ENCODE results near the gene BICDL1. TPM values are rescaled to one million over a fixed set of nuclear protein-coding genes. Genes with fewer than 3 reads are reported as not detected.
"Not testable (repeated sequence)": the region's sequence is repeated elsewhere in the genome, so short reads cannot be mapped to it uniquely, and the experiment has no call there.

The BICDL1 gene
- total and polyA plus RNA-seq, 5 donors from 2014 or later = 0.93 to 134 (median 1.6) TPM

DNA sequence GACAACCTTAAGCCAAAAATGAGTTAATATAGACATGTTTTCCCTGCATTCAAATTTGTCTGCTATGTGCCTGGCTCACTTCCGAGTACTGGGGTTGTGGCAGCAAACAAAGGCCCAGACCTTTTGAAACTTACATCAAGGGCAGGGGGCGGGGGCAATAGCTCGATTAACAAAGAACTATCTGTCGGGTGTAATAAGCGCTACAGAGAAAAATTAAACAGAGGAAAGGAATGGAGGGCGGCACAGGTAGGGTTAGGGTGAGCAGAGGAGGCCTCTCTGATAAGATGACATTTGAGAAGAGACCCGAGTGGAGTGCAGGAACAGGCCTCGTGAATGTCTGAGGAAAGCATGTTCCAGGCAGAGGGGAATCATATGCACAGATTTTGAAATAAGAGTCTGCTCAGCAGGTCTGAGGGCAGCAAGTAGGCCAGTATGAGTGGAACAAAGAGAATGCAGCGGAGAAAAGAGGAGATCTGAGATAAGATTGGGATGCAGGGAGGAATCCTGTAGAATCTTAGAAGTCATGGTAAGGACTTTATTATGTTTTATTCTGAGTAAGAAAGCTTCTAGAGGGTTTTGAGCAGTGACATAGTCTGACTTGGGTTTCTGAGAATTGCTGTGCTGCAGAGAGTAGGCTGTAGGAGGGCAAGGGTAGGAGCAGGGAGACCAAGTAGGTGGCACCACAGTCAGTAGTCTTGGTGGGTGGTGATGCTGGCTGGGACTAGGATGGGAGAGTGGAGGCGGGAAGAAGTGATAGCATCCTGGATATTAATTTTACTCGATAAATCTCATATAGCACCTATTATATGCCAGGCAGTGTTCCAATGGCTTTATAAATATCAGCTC lies 52.6 kb downstream of the BICDL1 start:
- no peaks in the 10 kb centered on the region for H3K36me3 ChIP-seq (ENCODE audit: control insufficient read depth, insufficient read depth, low read length)
- Mint-ChIP-seq H3K27ac (peak overlapping the region; percentile 79 to 88 (median 85)), H3K27me3 (no peaks in the 10 kb centered on the region), H3K4me1 (peaks cover 6 to 24% (median 21%) of the 10 kb centered on the region in 4 donors), H3K9me3 (peaks cover 0 to 1% (median 0%) of the 10 kb centered on the region in 7 donors), H3K36me3 (peaks cover 8% of the 10 kb centered on the region), H3K4me3 (peak overlapping the region in 3 of 4 donors; percentile 1 to 56 (median 3))
- DNase-seq = peak; percentile 33 to 54 (median 38)
- no peak overlapping the region for H3K4me3 ChIP-seq (ENCODE audit: low read depth, low read length)
- H3K27me3 ChIP-seq (ENCODE audit: control insufficient read depth, insufficient read depth, low read length) = no peaks in the 10 kb centered on the region
- peak overlapping the region; percentile 43 for H3K27ac ChIP-seq (ENCODE audit: insufficient read depth, low read length, poor library complexity, severe bottlenecking)
- peak; percentile 67 to 70 for ATAC-seq (ENCODE audit: low read depth in 2 of 2)
- peaks cover 7% of the 10 kb centered on the region for H3K4me1 ChIP-seq (ENCODE audit: control insufficient read depth, insufficient read depth, low read length, poor library complexity, severe bottlenecking)
- H3K9me3 ChIP-seq (ENCODE audit: control insufficient read depth in 2 of 2, low read length in 2 of 2) = no peaks in the 10 kb centered on the region

DNA sequence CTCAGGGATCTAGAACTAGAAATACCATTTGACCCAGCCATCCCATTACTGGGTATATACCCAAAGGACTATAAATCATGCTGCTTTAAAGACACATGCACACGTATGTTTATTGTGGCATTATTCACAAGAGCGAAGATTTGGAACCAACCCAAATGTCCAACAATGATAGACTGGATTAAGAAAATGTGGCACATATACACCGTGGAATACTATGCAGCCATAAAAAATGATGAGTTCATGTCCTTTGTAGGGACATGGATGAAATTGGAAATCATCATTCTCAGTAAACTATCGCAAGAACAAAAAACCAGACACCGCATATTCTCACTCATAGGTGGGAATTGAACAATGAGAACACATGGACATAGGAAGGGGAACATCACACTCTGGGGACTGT lies 56.3 kb downstream of the BICDL1 start:
- not testable (repeated sequence) for H3K27me3 ChIP-seq (ENCODE audit: control insufficient read depth, insufficient read depth, low read length); H3K36me3 ChIP-seq (ENCODE audit: control insufficient read depth, insufficient read depth, low read length); H3K36me3 Mint-ChIP-seq; ATAC-seq (ENCODE audit: low read depth in 2 of 2); H3K27me3 Mint-ChIP-seq; H3K27ac ChIP-seq (ENCODE audit: insufficient read depth, low read length, poor library complexity, severe bottlenecking); H3K9me3 Mint-ChIP-seq; H3K9me3 ChIP-seq (ENCODE audit: control insufficient read depth in 2 of 2, low read length in 2 of 2); H3K27ac Mint-ChIP-seq; H3K4me3 Mint-ChIP-seq; H3K4me1 ChIP-seq (ENCODE audit: control insufficient read depth, insufficient read depth, low read length, poor library complexity, severe bottlenecking); H3K4me3 ChIP-seq (ENCODE audit: low read depth, low read length); DNase-seq
- H3K4me1 Mint-ChIP-seq = peaks cover 23 to 40% (median 32%) of the 10 kb centered on the region in 4 donors

DNA sequence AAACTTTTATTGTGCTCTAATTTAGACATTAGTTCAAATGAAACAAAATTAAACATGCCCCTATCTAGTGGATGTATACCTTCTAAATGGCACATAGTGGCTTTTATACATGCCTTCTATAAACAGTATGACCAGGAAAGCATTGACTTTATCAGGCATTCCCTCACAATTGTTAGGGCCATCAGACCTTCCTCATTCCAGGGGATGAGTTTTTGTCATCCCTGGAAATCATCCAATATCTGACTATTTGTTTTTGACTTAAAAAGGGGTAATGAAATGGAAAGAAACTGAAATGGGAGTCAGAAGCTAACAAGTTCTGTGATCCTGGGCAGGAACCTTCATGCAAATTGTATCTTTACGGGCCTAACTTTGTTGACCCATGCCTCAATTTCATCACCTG lies 58.0 kb downstream of the BICDL1 start:
- no peaks in the 10 kb centered on the region for H3K27me3 Mint-ChIP-seq

DNA sequence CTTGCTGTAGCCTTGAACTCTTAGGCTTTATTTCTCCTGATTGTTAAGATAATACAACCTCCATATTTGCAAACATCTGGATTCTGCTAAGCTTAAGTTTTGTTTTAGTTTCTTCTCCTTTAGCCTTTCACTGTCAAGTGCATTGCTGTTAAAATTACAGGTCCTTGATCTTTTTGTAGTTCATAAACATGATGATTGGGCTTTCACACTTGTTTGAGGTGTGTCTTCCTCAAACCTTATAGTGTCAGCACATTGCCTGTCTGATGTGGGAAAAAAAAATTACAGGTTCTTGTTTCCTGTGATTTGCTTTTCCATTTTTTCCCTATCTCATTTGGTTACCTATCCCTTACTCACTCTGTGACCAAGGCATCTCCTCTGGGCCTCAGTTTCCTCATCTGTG lies 59.2 kb downstream of the BICDL1 start:
- DNase-seq = no peak
- peaks cover 16 to 29% (median 28%) of the 10 kb centered on the region in 4 donors for H3K4me1 Mint-ChIP-seq

More for the DNA sequence above, 58.0 kb downstream of the BICDL1 start:
- Histone ChIP-seq H3K27ac (ENCODE audit: insufficient read depth, low read length, poor library complexity, severe bottlenecking) (no peak overlapping the region), H3K4me1 (ENCODE audit: control insufficient read depth, insufficient read depth, low read length, poor library complexity, severe bottlenecking) (no peaks in the 10 kb centered on the region), H3K9me3 (ENCODE audit: control insufficient read depth in 2 of 2, low read length in 2 of 2) (no peaks in the 10 kb centered on the region), H3K27me3 (ENCODE audit: control insufficient read depth, insufficient read depth, low read length) (no peaks in the 10 kb centered on the region), H3K36me3 (ENCODE audit: control insufficient read depth, insufficient read depth, low read length) (no peaks in the 10 kb centered on the region), H3K4me3 (ENCODE audit: low read depth, low read length) (no peak overlapping the region)
- Mint-ChIP-seq H3K4me3 (no peak overlapping the region), H3K9me3 (no peaks in the 10 kb centered on the region), H3K4me1 (peaks cover 14 to 28% (median 26%) of the 10 kb centered on the region in 4 donors), H3K36me3 (peaks cover under 1% of the 10 kb centered on the region), H3K27ac (peak overlapping the region in 2 of 3 donors; percentile 44 to 57)
- ATAC-seq (ENCODE audit: low read depth in 2 of 2) (no peak), DNase-seq (no peak)

DNA sequence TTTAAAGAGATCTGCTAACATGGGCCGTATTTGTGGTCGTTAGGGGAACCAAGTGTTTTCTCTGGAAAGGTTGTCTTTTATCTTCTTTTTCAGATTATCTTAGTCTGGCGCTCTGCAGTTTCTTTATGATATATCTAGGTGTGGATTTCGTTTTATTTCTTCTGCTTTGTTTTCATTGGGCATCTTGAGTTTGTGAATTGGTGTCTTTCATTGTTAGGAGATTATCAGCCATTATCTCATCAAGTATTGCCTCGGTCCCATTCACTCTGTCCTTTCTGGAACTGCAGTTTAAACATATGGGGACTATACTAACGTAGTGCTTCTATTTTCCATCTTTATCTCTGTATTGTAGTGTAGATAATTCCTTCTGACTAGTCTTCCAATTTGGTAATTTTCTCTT lies 60.4 kb downstream of the BICDL1 start:
- H3K4me1 Mint-ChIP-seq = peaks cover 16 to 35% (median 29%) of the 10 kb centered on the region in 4 donors
- H3K9me3 Mint-ChIP-seq = no peaks in the 10 kb centered on the region
- no peaks in the 10 kb centered on the region for H3K27me3 ChIP-seq (ENCODE audit: control insufficient read depth, insufficient read depth, low read length)
- H3K4me3 ChIP-seq (ENCODE audit: low read depth, low read length) = no peak overlapping the region
- H3K4me3 Mint-ChIP-seq = no peak overlapping the region
- H3K27me3 Mint-ChIP-seq = no peaks in the 10 kb centered on the region
- no peaks in the 10 kb centered on the region for H3K4me1 ChIP-seq (ENCODE audit: control insufficient read depth, insufficient read depth, low read length, poor library complexity, severe bottlenecking)
- H3K27ac Mint-ChIP-seq = peak overlapping the region in 2 of 3 donors; percentile 14 to 21
- no peak for DNase-seq
- H3K27ac ChIP-seq (ENCODE audit: insufficient read depth, low read length, poor library complexity, severe bottlenecking) = no peak overlapping the region
- no peaks in the 10 kb centered on the region for H3K36me3 ChIP-seq (ENCODE audit: control insufficient read depth, insufficient read depth, low read length)
- ATAC-seq (ENCODE audit: low read depth in 2 of 2) = no peak
- H3K36me3 Mint-ChIP-seq = peaks cover 10% of the 10 kb centered on the region
- H3K9me3 ChIP-seq (ENCODE audit: control insufficient read depth in 2 of 2, low read length in 2 of 2) = no peaks in the 10 kb centered on the region

More for the DNA sequence above, 59.2 kb downstream of the BICDL1 start:
- Mint-ChIP-seq H3K9me3 (no peaks in the 10 kb centered on the region), H3K4me3 (no peak overlapping the region), H3K36me3 (peaks cover 6% of the 10 kb centered on the region), H3K27ac (peak overlapping the region; percentile 14 to 83 (median 42)), H3K27me3 (no peaks in the 10 kb centered on the region)
- Histone ChIP-seq H3K27ac (ENCODE audit: insufficient read depth, low read length, poor library complexity, severe bottlenecking) (no peak overlapping the region), H3K36me3 (ENCODE audit: control insufficient read depth, insufficient read depth, low read length) (no peaks in the 10 kb centered on the region), H3K4me3 (ENCODE audit: low read depth, low read length) (peak overlapping the region; percentile 7), H3K9me3 (ENCODE audit: control insufficient read depth in 2 of 2, low read length in 2 of 2) (no peaks in the 10 kb centered on the region), H3K27me3 (ENCODE audit: control insufficient read depth, insufficient read depth, low read length) (no peaks in the 10 kb centered on the region), H3K4me1 (ENCODE audit: control insufficient read depth, insufficient read depth, low read length, poor library complexity, severe bottlenecking) (no peaks in the 10 kb centered on the region)
- no peak for ATAC-seq (ENCODE audit: low read depth in 2 of 2)

DNA sequence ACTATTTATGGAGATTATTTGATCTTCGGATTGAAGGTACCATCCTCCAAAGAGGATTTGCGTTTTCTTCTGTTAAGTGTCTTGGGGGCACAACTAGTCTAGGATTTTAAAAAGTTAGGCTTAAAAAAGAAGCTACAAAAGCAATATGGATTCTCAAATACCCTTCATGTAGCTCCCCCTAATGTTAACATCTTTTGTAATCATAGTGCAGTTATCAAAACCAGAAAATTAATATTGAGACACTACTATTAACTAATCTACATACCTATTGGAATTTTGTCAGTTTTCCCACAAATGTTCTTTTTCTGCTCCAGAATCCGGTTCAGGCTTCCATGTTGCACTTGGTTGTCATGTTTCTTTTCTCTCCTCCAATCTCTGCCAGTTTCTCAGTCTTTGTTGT lies 62.5 kb downstream of the BICDL1 start:
- no peak for ATAC-seq (ENCODE audit: low read depth in 2 of 2)
- Histone ChIP-seq H3K27me3 (ENCODE audit: control insufficient read depth, insufficient read depth, low read length) (no peaks in the 10 kb centered on the region), H3K9me3 (ENCODE audit: control insufficient read depth in 2 of 2, low read length in 2 of 2) (no peaks in the 10 kb centered on the region), H3K4me1 (ENCODE audit: control insufficient read depth, insufficient read depth, low read length, poor library complexity, severe bottlenecking) (no peaks in the 10 kb centered on the region), H3K4me3 (ENCODE audit: low read depth, low read length) (no peak overlapping the region), H3K27ac (ENCODE audit: insufficient read depth, low read length, poor library complexity, severe bottlenecking) (no peak overlapping the region), H3K36me3 (ENCODE audit: control insufficient read depth, insufficient read depth, low read length) (no peaks in the 10 kb centered on the region)
- no peaks in the 10 kb centered on the region for H3K27me3 Mint-ChIP-seq
- H3K27ac Mint-ChIP-seq = no peak overlapping the region
- H3K36me3 Mint-ChIP-seq = peaks cover 10% of the 10 kb centered on the region
- no peaks in the 10 kb centered on the region for H3K9me3 Mint-ChIP-seq
- H3K4me1 Mint-ChIP-seq = peaks cover 22 to 35% (median 28%) of the 10 kb centered on the region in 4 donors
- H3K4me3 Mint-ChIP-seq = no peak overlapping the region
- no peak for DNase-seq

DNA sequence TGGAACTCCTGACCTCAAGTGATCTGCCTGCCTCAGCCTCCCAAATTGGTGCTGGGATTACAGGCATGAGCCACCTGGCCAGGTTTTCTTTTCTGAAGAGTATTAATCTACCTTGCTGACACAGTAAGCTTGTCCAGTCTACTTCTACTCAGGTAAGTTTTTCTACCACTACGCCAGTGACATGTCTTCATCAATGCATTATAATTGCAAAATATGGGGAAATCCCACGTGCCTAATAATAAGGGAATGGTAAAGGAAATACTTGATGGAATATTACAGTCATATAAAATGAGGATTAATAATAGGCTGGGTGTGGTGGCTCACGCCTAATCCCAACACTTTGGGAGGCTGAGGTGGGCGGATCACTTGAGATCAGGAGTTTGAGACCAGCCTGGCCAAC lies 65.3 kb downstream of the BICDL1 start:
- H3K4me1 Mint-ChIP-seq = peaks cover 10 to 18% (median 12%) of the 10 kb centered on the region in 4 donors
- peak overlapping the region in 1 of 3 donors; percentile 17 for H3K27ac Mint-ChIP-seq
- ATAC-seq (ENCODE audit: low read depth in 2 of 2) (no peak), DNase-seq (no peak)
- Histone ChIP-seq H3K4me1 (ENCODE audit: control insufficient read depth, insufficient read depth, low read length, poor library complexity, severe bottlenecking) (no peaks in the 10 kb centered on the region), H3K27me3 (ENCODE audit: control insufficient read depth, insufficient read depth, low read length) (no peaks in the 10 kb centered on the region), H3K9me3 (ENCODE audit: control insufficient read depth in 2 of 2, low read length in 2 of 2) (no peaks in the 10 kb centered on the region), H3K36me3 (ENCODE audit: control insufficient read depth, insufficient read depth, low read length) (no peaks in the 10 kb centered on the region), H3K27ac (ENCODE audit: insufficient read depth, low read length, poor library complexity, severe bottlenecking) (no peak overlapping the region), H3K4me3 (ENCODE audit: low read depth, low read length) (no peak overlapping the region)
- H3K4me3 Mint-ChIP-seq = no peak overlapping the region
- H3K27me3 Mint-ChIP-seq = no peaks in the 10 kb centered on the region
- peaks cover 14% of the 10 kb centered on the region for H3K36me3 Mint-ChIP-seq
- no peaks in the 10 kb centered on the region for H3K9me3 Mint-ChIP-seq
